ENCODE results near the gene ALMS1.
"Not testable (repeated sequence)": the region's sequence is repeated elsewhere in the genome, so short reads cannot be mapped to it uniquely, and the experiment has no call there.

ALMS1 gene, protein sequence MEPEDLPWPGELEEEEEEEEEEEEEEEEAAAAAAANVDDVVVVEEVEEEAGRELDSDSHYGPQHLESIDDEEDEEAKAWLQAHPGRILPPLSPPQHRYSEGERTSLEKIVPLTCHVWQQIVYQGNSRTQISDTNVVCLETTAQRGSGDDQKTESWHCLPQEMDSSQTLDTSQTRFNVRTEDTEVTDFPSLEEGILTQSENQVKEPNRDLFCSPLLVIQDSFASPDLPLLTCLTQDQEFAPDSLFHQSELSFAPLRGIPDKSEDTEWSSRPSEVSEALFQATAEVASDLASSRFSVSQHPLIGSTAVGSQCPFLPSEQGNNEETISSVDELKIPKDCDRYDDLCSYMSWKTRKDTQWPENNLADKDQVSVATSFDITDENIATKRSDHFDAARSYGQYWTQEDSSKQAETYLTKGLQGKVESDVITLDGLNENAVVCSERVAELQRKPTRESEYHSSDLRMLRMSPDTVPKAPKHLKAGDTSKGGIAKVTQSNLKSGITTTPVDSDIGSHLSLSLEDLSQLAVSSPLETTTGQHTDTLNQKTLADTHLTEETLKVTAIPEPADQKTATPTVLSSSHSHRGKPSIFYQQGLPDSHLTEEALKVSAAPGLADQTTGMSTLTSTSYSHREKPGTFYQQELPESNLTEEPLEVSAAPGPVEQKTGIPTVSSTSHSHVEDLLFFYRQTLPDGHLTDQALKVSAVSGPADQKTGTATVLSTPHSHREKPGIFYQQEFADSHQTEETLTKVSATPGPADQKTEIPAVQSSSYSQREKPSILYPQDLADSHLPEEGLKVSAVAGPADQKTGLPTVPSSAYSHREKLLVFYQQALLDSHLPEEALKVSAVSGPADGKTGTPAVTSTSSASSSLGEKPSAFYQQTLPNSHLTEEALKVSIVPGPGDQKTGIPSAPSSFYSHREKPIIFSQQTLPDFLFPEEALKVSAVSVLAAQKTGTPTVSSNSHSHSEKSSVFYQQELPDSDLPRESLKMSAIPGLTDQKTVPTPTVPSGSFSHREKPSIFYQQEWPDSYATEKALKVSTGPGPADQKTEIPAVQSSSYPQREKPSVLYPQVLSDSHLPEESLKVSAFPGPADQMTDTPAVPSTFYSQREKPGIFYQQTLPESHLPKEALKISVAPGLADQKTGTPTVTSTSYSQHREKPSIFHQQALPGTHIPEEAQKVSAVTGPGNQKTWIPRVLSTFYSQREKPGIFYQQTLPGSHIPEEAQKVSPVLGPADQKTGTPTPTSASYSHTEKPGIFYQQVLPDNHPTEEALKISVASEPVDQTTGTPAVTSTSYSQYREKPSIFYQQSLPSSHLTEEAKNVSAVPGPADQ (N-terminal part only)

GRCh38 chr2:73385504-73386341 lies at the start of gene ALMS1:
Gene ALMS1 (plus strand): TSS chr2:73385836. CDS start chr2:73385869, 33 bp downstream.
- DNase-seq (ENCODE audit: low read depth): peak; percentile 50
- TF ChIP-seq, protein P1, sequence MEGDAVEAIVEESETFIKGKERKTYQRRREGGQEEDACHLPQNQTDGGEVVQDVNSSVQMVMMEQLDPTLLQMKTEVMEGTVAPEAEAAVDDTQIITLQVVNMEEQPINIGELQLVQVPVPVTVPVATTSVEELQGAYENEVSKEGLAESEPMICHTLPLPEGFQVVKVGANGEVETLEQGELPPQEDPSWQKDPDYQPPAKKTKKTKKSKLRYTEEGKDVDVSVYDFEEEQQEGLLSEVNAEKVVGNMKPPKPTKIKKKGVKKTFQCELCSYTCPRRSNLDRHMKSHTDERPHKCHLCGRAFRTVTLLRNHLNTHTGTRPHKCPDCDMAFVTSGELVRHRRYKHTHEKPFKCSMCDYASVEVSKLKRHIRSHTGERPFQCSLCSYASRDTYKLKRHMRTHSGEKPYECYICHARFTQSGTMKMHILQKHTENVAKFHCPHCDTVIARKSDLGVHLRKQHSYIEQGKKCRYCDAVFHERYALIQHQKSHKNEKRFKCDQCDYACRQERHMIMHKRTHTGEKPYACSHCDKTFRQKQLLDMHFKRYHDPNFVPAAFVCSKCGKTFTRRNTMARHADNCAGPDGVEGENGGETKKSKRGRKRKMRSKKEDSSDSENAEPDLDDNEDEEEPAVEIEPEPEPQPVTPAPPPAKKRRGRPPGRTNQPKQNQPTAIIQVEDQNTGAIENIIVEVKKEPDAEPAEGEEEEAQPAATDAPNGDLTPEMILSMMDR (IDR thresholded peaks at IDR 0.05; ENCODE audit: control insufficient read depth, insufficient read depth, low read depth, low read length, missing control alignments): peak; percentile 16
- H3K4me3 ChIP-seq (ENCODE audit: control insufficient read depth, low read depth, low read length): peak within 1 kb of the TSS; percentile 98

DNA sequence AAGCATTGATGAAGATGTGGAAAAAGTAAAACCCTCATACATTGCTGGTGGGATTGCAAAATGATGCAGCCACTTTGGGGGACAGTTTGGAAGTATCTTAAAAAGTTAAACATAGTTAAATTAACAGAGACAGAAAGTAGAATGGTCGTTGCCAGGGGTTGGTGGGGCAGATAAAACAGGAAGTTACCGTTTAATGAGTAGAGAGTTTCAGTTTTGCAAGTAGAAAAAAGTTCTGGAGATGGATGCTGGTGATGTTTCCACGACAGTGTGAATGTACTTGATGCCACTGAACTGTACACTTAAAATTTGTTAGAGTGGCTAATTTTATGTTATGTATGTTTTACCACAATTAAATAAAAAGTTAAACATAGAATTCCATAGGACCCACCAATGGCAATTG lies 47.8 kb upstream of the ALMS1 start:
- TF ChIP-seq, protein P1 (IDR thresholded peaks at IDR 0.05; ENCODE audit: control insufficient read depth, insufficient read depth, low read depth, low read length, missing control alignments): no peak
- no peak for DNase-seq (ENCODE audit: low read depth)
- no peak overlapping the region for H3K4me3 ChIP-seq (ENCODE audit: control insufficient read depth, low read depth, low read length)

- TF ChIP-seq, protein P1 (IDR thresholded peaks at IDR 0.05; ENCODE audit: control insufficient read depth, insufficient read depth, low read depth, low read length, missing control alignments): no peak
- H3K4me3 ChIP-seq (ENCODE audit: control insufficient read depth, low read depth, low read length): no peak overlapping the region
- no peak for DNase-seq (ENCODE audit: low read depth)
Measured at GRCh38 chr2:73339201-73339600, 46.4 kb upstream of the ALMS1 start.

GRCh38 chr2:73341039-73341438 lies 44.6 kb upstream of the ALMS1 start:
- TF ChIP-seq, protein P1 (IDR thresholded peaks at IDR 0.05; ENCODE audit: control insufficient read depth, insufficient read depth, low read depth, low read length, missing control alignments): no peak
- DNase-seq (ENCODE audit: low read depth): no peak
- no peak overlapping the region for H3K4me3 ChIP-seq (ENCODE audit: control insufficient read depth, low read depth, low read length)

DNA sequence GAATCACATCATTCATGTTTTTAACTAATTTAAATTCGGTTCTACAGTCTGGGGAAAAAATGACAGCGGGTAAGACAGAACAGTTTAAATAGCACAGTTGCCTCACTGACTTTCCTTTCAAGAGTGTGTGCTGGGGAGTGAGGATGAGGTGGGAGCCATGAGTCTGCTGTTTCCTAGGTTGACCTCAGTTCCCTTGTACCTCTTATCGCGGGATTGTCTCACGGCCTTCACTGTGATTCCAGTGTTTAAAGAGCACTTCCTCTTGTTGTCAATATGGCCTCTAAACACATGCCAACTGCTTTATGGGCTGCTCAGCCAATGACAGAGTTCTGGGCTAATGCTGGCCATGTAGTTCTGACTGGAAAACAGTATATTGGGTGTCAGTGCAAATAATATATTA lies 41.6 kb upstream of the ALMS1 start:
- TF ChIP-seq, protein P1 (IDR thresholded peaks at IDR 0.05; ENCODE audit: control insufficient read depth, insufficient read depth, low read depth, low read length, missing control alignments): no peak
- H3K4me3 ChIP-seq (ENCODE audit: control insufficient read depth, low read depth, low read length): no peak overlapping the region
- DNase-seq (ENCODE audit: low read depth): no peak

- not testable (repeated sequence) for H3K4me3 ChIP-seq (ENCODE audit: control insufficient read depth, low read depth, low read length); DNase-seq (ENCODE audit: low read depth)
Measured at GRCh38 chr2:73344747-73345146, 40.9 kb upstream of the ALMS1 start.

All from AG09309 (cell line).